Right lobe of liver (tissue), 6 donors: ENCODE measurements around the gene CNPY3. TPM values are rescaled to one million over a fixed set of nuclear protein-coding genes. Genes with fewer than 3 reads are reported as not detected.
A peak's percentile ranks its signal among the peaks of the same experiment; 100 is the strongest.

Experiments
- ATAC-seq, 4 donors: fragments of 200-7000 bp; cut with Tn5 transposase; one replicate each; pipeline ENCODE4 v1.9.1; 2020; ENCODE audit warnings: mild to moderate bottlenecking in 4 of 4, moderate library complexity in 4 of 4
- DNase-seq, 3 donors: peaks; one replicate each; pipeline ENCODE4 v3.0.0-alpha.2; 2020
- H3K27ac ChIP-seq, 3 donors: fragments of 200-600 bp; one replicate each; pipeline ENCODE4 v1.8.0; 2022
- H3K27me3 ChIP-seq, 2 donors: fragments of 200-600 bp; one replicate each; pipeline ENCODE4 v1.8.0; 2022
- H3K36me3 ChIP-seq, 4 donors: fragments of 200-600 bp; sonication (generic) in 1 of 4; one replicate each; pipeline versions ENCODE4 v1.5.1 to v1.8.0; 2017 to 2022; ENCODE audit warnings: control low read depth in 1 of 4
- H3K4me1 ChIP-seq, 4 donors: fragments of 200-600 bp; sonication (generic) in 1 of 4; one replicate each; pipeline versions ENCODE4 v1.5.1 to v1.8.0; 2017 to 2022; ENCODE audit warnings: control low read depth in 1 of 4
- H3K4me3 ChIP-seq, 3 donors: fragments of 200-600 bp; one replicate each; pipeline ENCODE4 v1.8.0; 2022
- H3K9me3 ChIP-seq, 4 donors: fragments of 200-600 bp; sonication (generic) in 1 of 4; one replicate each; pipeline versions ENCODE4 v1.5.1 to v1.8.0; 2017 to 2022; ENCODE audit warnings: control low read depth in 1 of 4
- CTCF ChIP-seq, 4 donors: fragments of 200-600 bp in 3 of 4; fragments of 450-650 bp in 1 of 4; IDR thresholded peaks; one replicate each; pipeline versions ENCODE4 v1.5.1 to v1.8.0; 2016 to 2022; ENCODE audit warnings: antibody characterized with exemption in 4 of 4, mild to moderate bottlenecking in 2 of 4
- POLR2A ChIP-seq: fragments of 450-650 bp; IDR thresholded peaks from one replicate; pipeline ENCODE4 v1.6.1; 2017; ENCODE audit warnings: antibody characterized with exemption, mild to moderate bottlenecking
- WGBS: methylation state at CpG from one replicate; pipeline ENCODE4 v1.1.6; 2018; ENCODE audit warnings: low coverage, low lambda C conversion rate; ENCODE audit not compliant: insufficient coverage; ENCODE audit errors: missing lambda C conversion rate; 5-methylcytosine and 5-hydroxymethylcytosine counted together
- intact Hi-C, 2 donors: fragments of 100-400 bp; cut with DNase I; formaldehyde crosslinking; loops; one replicate each; pipeline versions ENCODE4 v1.11.2 to v1.14.1; 2022
- total RNA-seq, 6 experiments: library from RNA; depleted of rRNA in 2 of 6; stranded (reverse); fragments of >200 nt in 2 of 6; fragmentation: NEBNext Ultra II Directional in 3 of 6; extraction: Animal tissue kit (Norgen Biotek cat#: 25700) in 3 of 6; gene quantifications; one replicate each; pipeline versions ENCODE4 v1.1.0 to v1.2.4, GENCODE V29; 2016 to 2023
- donor health status: DM: no; HTN: yes; CAD: no.
- donor health status: DM: no; HTN: no; CAD: no.
- donor health status: DM: no; HTN: no; CAD: no.
- donor health status: DM: no; HTN: yes; CAD: no.
- donor health status: DM: no; HTN: yes; CAD: no.

Gene CNPY3
- total RNA-seq, 6 experiments from 2014 or later = 11.1 to 75.4 (median 28.8) TPM

- peaks cover 0 to 8% (median 3%) of the 10 kb centered on the region in 4 donors for H3K4me1 ChIP-seq
- H3K9me3 ChIP-seq = no peaks in the 10 kb centered on the region
- H3K36me3 ChIP-seq = peaks cover 0 to 42% (median 19%) of the 10 kb centered on the region in 4 donors
- H3K4me3 ChIP-seq = no peak overlapping the region
- intact Hi-C loops = no loop called here
- WGBS = no CpG with 5 or more reads among the region's 12 CpGs
- DNase-seq (no peak), ATAC-seq (no peak)
- no peaks in the 10 kb centered on the region for H3K27me3 ChIP-seq
- H3K27ac ChIP-seq = no peak overlapping the region
- no peak for TF ChIP-seq CTCF (IDR thresholded peaks at IDR 0.05)
- no peak for TF ChIP-seq POLR2A
Measured at GRCh38 chr6:42963179-42963854, 34.0 kb downstream of the CNPY3 start.

DNA sequence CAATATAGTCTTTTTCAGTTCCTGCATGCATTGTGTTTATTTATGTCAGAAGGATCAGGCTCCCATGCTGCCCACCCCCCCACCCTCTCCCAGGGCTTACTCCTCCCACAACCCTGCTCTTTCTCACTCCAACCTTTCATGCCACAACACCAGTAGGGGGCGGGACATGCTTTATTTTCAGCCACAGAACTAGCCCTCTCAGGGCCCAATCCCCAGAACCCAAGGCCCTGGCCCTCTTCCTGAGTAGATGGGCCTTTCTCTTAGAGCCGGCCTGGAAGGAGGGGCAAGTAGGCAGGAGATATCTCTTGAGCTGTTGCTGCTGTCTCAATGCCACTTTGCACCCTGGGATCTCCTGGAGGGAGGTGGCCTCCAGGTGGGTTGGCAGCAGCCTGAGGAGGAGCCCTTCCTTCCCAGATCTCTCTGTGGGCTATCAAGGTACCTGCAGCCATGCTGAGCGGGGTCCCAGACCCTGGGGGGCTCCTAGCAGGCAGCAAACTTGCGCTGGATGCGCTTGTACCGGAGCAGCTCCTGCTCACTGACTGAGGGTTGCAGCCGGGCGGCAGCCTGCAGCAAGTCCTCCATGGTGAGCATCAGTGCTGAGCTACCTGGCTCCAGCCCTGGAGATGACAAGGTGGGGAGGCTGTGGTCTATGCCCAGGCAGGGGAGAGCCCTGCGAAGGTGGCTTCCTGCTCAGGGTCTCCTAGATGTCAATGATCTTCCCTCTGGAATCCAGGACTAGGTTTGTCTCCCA is 34.8 kb downstream of the CNPY3 start:
- H3K4me3 ChIP-seq = no peak overlapping the region
- ATAC-seq (no peak), DNase-seq (no peak)
- no peaks in the 10 kb centered on the region for H3K9me3 ChIP-seq
- 56% methylated on average over 1 of the region's 9 CpGs for WGBS
- peaks cover 0 to 42% (median 19%) of the 10 kb centered on the region in 4 donors for H3K36me3 ChIP-seq
- peaks cover 0 to 8% (median 3%) of the 10 kb centered on the region in 4 donors for H3K4me1 ChIP-seq
- TF ChIP-seq CTCF (IDR thresholded peaks at IDR 0.05) (peak in 2 of 4 donors; percentile 6 to 11), POLR2A (no peak)
- intact Hi-C loops = no loop called here
- no peaks in the 10 kb centered on the region for H3K27me3 ChIP-seq
- no peak overlapping the region for H3K27ac ChIP-seq

DNA sequence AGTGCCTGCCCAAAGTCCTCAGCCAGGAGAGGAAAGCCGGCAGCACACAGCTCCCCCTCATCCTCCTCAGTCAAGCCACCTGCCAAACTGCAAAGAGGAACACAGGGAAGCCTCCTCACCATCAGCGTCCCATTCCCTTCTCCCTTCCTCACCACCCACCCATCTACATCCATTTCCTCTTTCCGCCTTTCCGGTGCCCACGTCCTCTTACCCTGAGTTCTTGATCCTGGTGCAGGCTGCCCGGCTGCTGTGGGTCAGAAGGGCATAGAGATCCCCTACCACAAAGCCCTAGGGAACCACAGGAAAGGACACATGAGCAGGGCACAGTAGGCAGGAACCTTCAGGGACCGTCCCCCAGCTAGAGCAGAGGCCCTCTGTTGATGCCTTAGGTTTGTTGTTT is 37.3 kb downstream of the CNPY3 start:
- no peak for TF ChIP-seq CTCF (IDR thresholded peaks at IDR 0.05)
- TF ChIP-seq POLR2A = no peak
- no peak overlapping the region for H3K4me3 ChIP-seq
- intact Hi-C loops = no loop called here
- no peaks in the 10 kb centered on the region for H3K9me3 ChIP-seq
- DNase-seq (no peak), ATAC-seq (no peak)
- no peak overlapping the region for H3K27ac ChIP-seq
- WGBS = 67% methylated on average over 6 of the region's 7 CpGs
- H3K36me3 ChIP-seq = peaks cover 0 to 45% (median 19%) of the 10 kb centered on the region in 4 donors
- H3K27me3 ChIP-seq = no peaks in the 10 kb centered on the region
- peaks cover 0 to 24% (median 0%) of the 10 kb centered on the region in 4 donors for H3K4me1 ChIP-seq

DNA sequence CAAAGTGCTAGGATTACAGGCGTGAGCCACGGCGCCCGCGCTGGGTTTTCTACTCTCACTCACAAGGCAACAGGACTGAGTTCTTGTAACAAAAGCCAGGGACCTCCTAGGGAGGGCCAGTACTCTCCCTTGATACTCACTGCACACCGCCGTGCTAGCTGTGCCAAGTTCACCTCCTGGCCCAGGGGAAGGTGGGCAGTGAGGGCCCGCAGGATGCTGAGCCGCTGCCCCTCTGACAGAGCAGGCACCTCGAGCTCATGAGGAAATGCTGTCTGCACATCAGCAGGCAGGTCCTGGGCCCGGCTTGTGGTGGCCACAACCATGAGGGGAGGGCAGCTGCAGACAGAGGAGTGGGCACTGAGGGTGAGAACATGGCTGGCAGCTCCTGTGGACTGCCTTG is 37.9 kb downstream of the CNPY3 start:
- ATAC-seq (peak in 1 of 4 donors; percentile 1), DNase-seq (no peak)
- peaks cover 0 to 40% (median 19%) of the 10 kb centered on the region in 4 donors for H3K36me3 ChIP-seq
- no peak overlapping the region for H3K27ac ChIP-seq
- 100% methylated on average over 6 of the region's 11 CpGs for WGBS
- TF ChIP-seq CTCF (IDR thresholded peaks at IDR 0.05) (no peak), POLR2A (no peak)
- no peaks in the 10 kb centered on the region for H3K27me3 ChIP-seq
- no peaks in the 10 kb centered on the region for H3K9me3 ChIP-seq
- peaks cover 0 to 18% (median 0%) of the 10 kb centered on the region in 4 donors for H3K4me1 ChIP-seq
- intact Hi-C loops = no loop called here
- H3K4me3 ChIP-seq = no peak overlapping the region
